GM12878 (cell line): Measurements from ENCODE around the gene ST3GAL5. TPM values are rescaled to one million over a fixed set of nuclear protein-coding genes. Genes with fewer than 3 reads are reported as not detected.
A peak's percentile ranks its signal among the peaks of the same experiment; 100 is the strongest.

ENCODE experiments used
- ATAC-seq: fragments of 200-7000 bp; cut with Tn5 transposase; 3 replicates; pipeline ENCODE4 v1.9.1; 2020; ENCODE audit warnings: mild to moderate bottlenecking, moderate library complexity
- BruUV-seq: library from RNA; stranded (reverse); fragments of 400-500 nt; replicated peaks from 2 replicates; lab custom pipeline; 2021; lab: Mats Ljungman, UMichigan
- CTCF ChIA-PET: fragments of 300-600 bp; sonication (Branson Sonifier 250); formaldehyde crosslinking; extraction: SDS; loops from one replicate; lab custom pipeline; 2021; ENCODE audit warnings: inconsistent platforms; lab: Yijun Ruan, JAX
- POLR2A ChIA-PET: fragments of 350-600 bp; formaldehyde crosslinking; extraction: SDS; loops from one replicate; lab custom pipeline; 2021; ENCODE audit warnings: inconsistent platforms; lab: Charles Lee
- RAD21 ChIA-PET: fragments of 300-600 bp; sonication (Branson Sonifier 250); formaldehyde crosslinking; loops from one replicate; lab custom pipeline; 2023; ENCODE audit warnings: antibody characterized with exemption; ENCODE audit not compliant: unreplicated experiment; lab: Charles Lee
- SMC1A ChIA-PET: fragments of 300-600 bp; sonication (Branson Sonifier 250); formaldehyde crosslinking; loops from one replicate; lab custom pipeline; 2023; ENCODE audit not compliant: unreplicated experiment, uncharacterized antibody; lab: Charles Lee
- DNase-seq: peaks from one replicate; pipeline ENCODE4 v3.0.0-alpha.2; 2011; ENCODE audit warnings: low read depth, low spot score
- FAIRE-seq: peaks from 3 replicates; lab custom pipeline; 2011; peaks lifted over from hg19 to GRCh38; lab: Jason Lieb, UNC
- H2AFZ ChIP-seq: 2 replicates; pipeline ENCODE4 v1.6.0; 2011; ENCODE audit warnings: low read depth, low read length, control low read depth; ENCODE audit not compliant: control insufficient read depth
- H3K27ac ChIP-seq: 2 replicates; pipeline ENCODE4 v1.5.1; 2011; ENCODE audit warnings: control low read depth; ENCODE audit not compliant: control insufficient read depth, insufficient read depth
- H3K27me3 ChIP-seq, 2 experiments: replicated peaks in 1 of 2; 2 replicates each; pipeline versions ENCODE4 v1.6.0 to v1.6.1; 2011; ENCODE audit warnings: low read length in 1 of 2; ENCODE audit not compliant: control insufficient read depth in 2 of 2, insufficient read depth in 2 of 2
- H3K36me3 ChIP-seq, 2 experiments: 2 replicates each; pipeline ENCODE4 v1.5.1; 2011; ENCODE audit warnings: low read length in 1 of 2; ENCODE audit not compliant: control insufficient read depth in 2 of 2, insufficient read depth in 2 of 2
- H3K4me1 ChIP-seq: 2 replicates; pipeline ENCODE4 v1.6.1; 2011; ENCODE audit warnings: mild to moderate bottlenecking, low read length, moderate library complexity, mixed read lengths; ENCODE audit not compliant: control insufficient read depth, insufficient read depth
- H3K4me2 ChIP-seq: 2 replicates; pipeline ENCODE4 v1.6.0; 2011; ENCODE audit warnings: control low read depth; ENCODE audit not compliant: control insufficient read depth, insufficient read depth
- H3K4me3 ChIP-seq: fragments of 200-600 bp; sonication (generic); 2 replicates; pipeline ENCODE4 v1.5.1; 2016
- H3K79me2 ChIP-seq: 2 replicates; pipeline ENCODE4 v1.6.0; 2011; ENCODE audit warnings: low read length; ENCODE audit not compliant: control insufficient read depth, insufficient read depth
- H3K9ac ChIP-seq: 2 replicates; pipeline ENCODE4 v1.8.0; 2011; ENCODE audit warnings: low read length, control low read depth, mixed read lengths; ENCODE audit not compliant: control insufficient read depth, insufficient read depth
- H3K9me3 ChIP-seq: replicated peaks from 3 replicates; pipeline ENCODE4 v1.5.1; 2011; ENCODE audit warnings: mild to moderate bottlenecking, low read length; ENCODE audit not compliant: control insufficient read depth, insufficient read depth
- H4K20me1 ChIP-seq: 2 replicates; pipeline ENCODE4 v1.6.0; 2011; ENCODE audit not compliant: control insufficient read depth, insufficient read depth
- ELK1 ChIP-seq: IDR thresholded peaks from 2 replicates; pipeline ENCODE4 v1.6.1; 2012; ENCODE audit warnings: low read depth, low read length, improper control_type of control experiment
- ETV6 ChIP-seq, 2 experiments: fragments of 450-650 bp in 1 of 2; IDR thresholded peaks in 1 of 2; conservative IDR thresholded peaks in 1 of 2; 2 replicates each; pipeline ENCODE4 v1.6.1; 2014; ENCODE audit warnings: antibody characterized with exemption in 1 of 2, borderline replicate concordance in 1 of 2, low read depth in 1 of 2, mild to moderate bottlenecking in 1 of 2, moderate library complexity in 1 of 2
- JUNB ChIP-seq: IDR thresholded peaks from 2 replicates; pipeline ENCODE4 v1.6.1; 2016; ENCODE audit warnings: antibody characterized with exemption, mild to moderate bottlenecking
- TCF12 ChIP-seq: IDR thresholded peaks from 2 replicates; pipeline ENCODE4 v1.6.1; 2011; ENCODE audit warnings: low read depth, mild to moderate bottlenecking, low read length
- WGBS: methylation state at CpG from one replicate; pipeline ENCODE4 v1.1.6; 2016; ENCODE audit warnings: low lambda C conversion rate; ENCODE audit not compliant: insufficient replicate concordance, insufficient coverage; ENCODE audit errors: missing lambda C conversion rate; 5-methylcytosine and 5-hydroxymethylcytosine counted together
- in situ Hi-C: fragments of 300-500 bp; cut with MboI; formaldehyde crosslinking; loops from 9 replicates; pipeline ENCODE4 v1.14.3; 2018; ENCODE audit warnings: mixed read lengths
- intact Hi-C: fragments of 100-400 bp; cut with micrococcal nuclease; formaldehyde crosslinking; loops from one replicate; pipeline ENCODE4 v1.14.2; 2022; ENCODE audit not compliant: unreplicated experiment
- polyA plus RNA-seq, 11 experiments: library from polyadenylated mRNA; depleted of rRNA in 4 of 11; unstranded in 6 of 11; stranded (reverse) in 5 of 11; fragments of >200 nt; fragmentation: Nextera tagmentation in 4 of 11; fragmentation: Illumina TruSeq in 1 of 11; extraction: Ambion mirVana in 4 of 11; extraction: Trizol in 1 of 11; gene quantifications; 1 replicate in 1 of 11; 2 replicates in 10 of 11; pipeline versions ENCODE4 v1.2.1 to v1.2.3, GENCODE V29; 2011 to 2016; ENCODE audit warnings: inconsistent platforms in 2 of 11, missing spikeins in 2 of 11, low read depth in 1 of 11
- total RNA-seq, 4 experiments: library from RNA; depleted of rRNA in 3 of 4; stranded (reverse); fragments of >200 nt in 3 of 4; fragmentation: Illumina TruSeq in 1 of 4; extraction: Trizol in 1 of 4; gene quantifications; 2 replicates each; pipeline versions ENCODE4 v1.2.1 to v1.2.3, GENCODE V29; 2013 to 2021
- TF ChIP-seq, protein P1 (sequence below): fragments of 450-650 bp; formaldehyde crosslinking; IDR thresholded peaks from 2 replicates; pipeline ENCODE4 v1.4.0; 2020; ENCODE audit warnings: mild to moderate bottlenecking, moderate library complexity
- TF ChIP-seq, protein P2 (sequence below): fragments of 450-650 bp; IDR thresholded peaks from 2 replicates; pipeline ENCODE4 v1.6.1; 2017; ENCODE audit warnings: mild to moderate bottlenecking, low read depth, inconsistent platforms; ENCODE audit not compliant: poor library complexity, severe bottlenecking
- TF ChIP-seq, protein P3 (sequence below): fragments of 450-650 bp; IDR thresholded peaks from 2 replicates; pipeline ENCODE4 v1.6.1; 2016; ENCODE audit warnings: mild to moderate bottlenecking

Gene ST3GAL5
- total and polyA plus RNA-seq, 10 of the 15 experiments (the other 5 are each of a cell fraction or from before 2014, with no cell fraction given): 5.2 to 60.9 (median 10.2) TPM

- WGBS: 31% methylated on average over 5 of the region's 5 CpGs
- intact Hi-C loops: no loop called here
Measured at GRCh38 chr2:85921659-85922058, 32.9 kb upstream of the ST3GAL5 start.

More at GRCh38 chr2:85921659-85922058, 32.9 kb upstream of the ST3GAL5 start:
- H3K36me3 ChIP-seq: no peaks in the 10 kb centered on the region
- ATAC-seq (peak; percentile 73), FAIRE-seq (no peak), DNase-seq (no peak)
- ChIA-PET SMC1A (interaction anchor here (0.7 to 3.3 kb wide), 18 partner anchors 9 to 115 kb away, joined by 3 to 20 read pairs (median 4); no protein-coding TSS in a partner anchor), POLR2A (interaction anchor here (0.7 to 1.7 kb wide), 4 partner anchors 9 to 58 kb away, joined by 3 to 4 read pairs (median 4); no protein-coding TSS in a partner anchor), CTCF (interaction anchor here (1.3 to 2.5 kb wide), 5 partner anchors 8 to 142 kb away, joined by 3 to 8 read pairs (median 4); partner anchors contain the start of gene ST3GAL5), RAD21 (interaction anchor here (1.0 to 2.3 kb wide), 9 partner anchors 11 to 158 kb away, joined by 3 to 12 read pairs (median 6); partner anchors contain the start of gene ST3GAL5)
- no peak overlapping the region for H2AFZ ChIP-seq
- no peaks in the 10 kb centered on the region for H3K27me3 ChIP-seq
- BruUV-seq: no TSS peak
- H3K27ac ChIP-seq: no peak overlapping the region
- in situ Hi-C loops: no loop called here
- no peaks in the 10 kb centered on the region for H3K9me3 ChIP-seq
- peaks cover 9% of the 10 kb centered on the region for H3K4me1 ChIP-seq
- H4K20me1 ChIP-seq: no peaks in the 10 kb centered on the region
- no peak overlapping the region for H3K9ac ChIP-seq
- no peak overlapping the region for H3K4me3 ChIP-seq
- TF ChIP-seq JUNB (peak; percentile 41), ELK1 (no peak), TCF12 (0 out of 2 replicates have a peak, but pooled peaks have one; percentile 14), ETV6 (conservative IDR thresholded peaks at IDR 0.05 in 1 of 2, IDR thresholded peaks at IDR 0.05 in 1 of 2; ENCODE audit: borderline replicate concordance in 1 of 2, low read depth in 1 of 2) (0 out of 4 replicates have a peak, but pooled peaks of 1 of the 2 experiments have one; percentile 15)
- TF ChIP-seq, protein P1, sequence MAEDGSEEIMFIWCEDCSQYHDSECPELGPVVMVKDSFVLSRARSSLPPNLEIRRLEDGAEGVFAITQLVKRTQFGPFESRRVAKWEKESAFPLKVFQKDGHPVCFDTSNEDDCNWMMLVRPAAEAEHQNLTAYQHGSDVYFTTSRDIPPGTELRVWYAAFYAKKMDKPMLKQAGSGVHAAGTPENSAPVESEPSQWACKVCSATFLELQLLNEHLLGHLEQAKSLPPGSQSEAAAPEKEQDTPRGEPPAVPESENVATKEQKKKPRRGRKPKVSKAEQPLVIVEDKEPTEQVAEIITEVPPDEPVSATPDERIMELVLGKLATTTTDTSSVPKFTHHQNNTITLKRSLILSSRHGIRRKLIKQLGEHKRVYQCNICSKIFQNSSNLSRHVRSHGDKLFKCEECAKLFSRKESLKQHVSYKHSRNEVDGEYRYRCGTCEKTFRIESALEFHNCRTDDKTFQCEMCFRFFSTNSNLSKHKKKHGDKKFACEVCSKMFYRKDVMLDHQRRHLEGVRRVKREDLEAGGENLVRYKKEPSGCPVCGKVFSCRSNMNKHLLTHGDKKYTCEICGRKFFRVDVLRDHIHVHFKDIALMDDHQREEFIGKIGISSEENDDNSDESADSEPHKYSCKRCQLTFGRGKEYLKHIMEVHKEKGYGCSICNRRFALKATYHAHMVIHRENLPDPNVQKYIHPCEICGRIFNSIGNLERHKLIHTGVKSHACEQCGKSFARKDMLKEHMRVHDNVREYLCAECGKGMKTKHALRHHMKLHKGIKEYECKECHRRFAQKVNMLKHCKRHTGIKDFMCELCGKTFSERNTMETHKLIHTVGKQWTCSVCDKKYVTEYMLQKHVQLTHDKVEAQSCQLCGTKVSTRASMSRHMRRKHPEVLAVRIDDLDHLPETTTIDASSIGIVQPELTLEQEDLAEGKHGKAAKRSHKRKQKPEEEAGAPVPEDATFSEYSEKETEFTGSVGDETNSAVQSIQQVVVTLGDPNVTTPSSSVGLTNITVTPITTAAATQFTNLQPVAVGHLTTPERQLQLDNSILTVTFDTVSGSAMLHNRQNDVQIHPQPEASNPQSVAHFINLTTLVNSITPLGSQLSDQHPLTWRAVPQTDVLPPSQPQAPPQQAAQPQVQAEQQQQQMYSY (CRISPR knock-in tag): no peak
- TF ChIP-seq, protein P2, sequence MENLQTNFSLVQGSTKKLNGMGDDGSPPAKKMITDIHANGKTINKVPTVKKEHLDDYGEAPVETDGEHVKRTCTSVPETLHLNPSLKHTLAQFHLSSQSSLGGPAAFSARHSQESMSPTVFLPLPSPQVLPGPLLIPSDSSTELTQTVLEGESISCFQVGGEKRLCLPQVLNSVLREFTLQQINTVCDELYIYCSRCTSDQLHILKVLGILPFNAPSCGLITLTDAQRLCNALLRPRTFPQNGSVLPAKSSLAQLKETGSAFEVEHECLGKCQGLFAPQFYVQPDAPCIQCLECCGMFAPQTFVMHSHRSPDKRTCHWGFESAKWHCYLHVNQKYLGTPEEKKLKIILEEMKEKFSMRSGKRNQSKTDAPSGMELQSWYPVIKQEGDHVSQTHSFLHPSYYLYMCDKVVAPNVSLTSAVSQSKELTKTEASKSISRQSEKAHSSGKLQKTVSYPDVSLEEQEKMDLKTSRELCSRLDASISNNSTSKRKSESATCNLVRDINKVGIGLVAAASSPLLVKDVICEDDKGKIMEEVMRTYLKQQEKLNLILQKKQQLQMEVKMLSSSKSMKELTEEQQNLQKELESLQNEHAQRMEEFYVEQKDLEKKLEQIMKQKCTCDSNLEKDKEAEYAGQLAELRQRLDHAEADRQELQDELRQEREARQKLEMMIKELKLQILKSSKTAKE: no peak
- TF ChIP-seq, protein P3, sequence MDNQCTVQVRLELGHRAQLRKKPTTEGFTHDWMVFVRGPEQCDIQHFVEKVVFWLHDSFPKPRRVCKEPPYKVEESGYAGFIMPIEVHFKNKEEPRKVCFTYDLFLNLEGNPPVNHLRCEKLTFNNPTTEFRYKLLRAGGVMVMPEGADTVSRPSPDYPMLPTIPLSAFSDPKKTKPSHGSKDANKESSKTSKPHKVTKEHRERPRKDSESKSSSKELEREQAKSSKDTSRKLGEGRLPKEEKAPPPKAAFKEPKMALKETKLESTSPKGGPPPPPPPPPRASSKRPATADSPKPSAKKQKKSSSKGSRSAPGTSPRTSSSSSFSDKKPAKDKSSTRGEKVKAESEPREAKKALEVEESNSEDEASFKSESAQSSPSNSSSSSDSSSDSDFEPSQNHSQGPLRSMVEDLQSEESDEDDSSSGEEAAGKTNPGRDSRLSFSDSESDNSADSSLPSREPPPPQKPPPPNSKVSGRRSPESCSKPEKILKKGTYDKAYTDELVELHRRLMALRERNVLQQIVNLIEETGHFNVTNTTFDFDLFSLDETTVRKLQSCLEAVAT: no peak
- no peak overlapping the region for H3K4me2 ChIP-seq
- no peaks in the 10 kb centered on the region for H3K79me2 ChIP-seq
